ENCODE results near the gene FOSL1. TPM values are rescaled to one million over a fixed set of nuclear protein-coding genes. Genes with fewer than 3 reads are reported as not detected.

The FOSL1 gene
- total RNA-seq, 1 experiment from 2014 or later: 2.7 TPM

- Mint-ChIP-seq H3K27me3 (ENCODE audit: insufficient read depth, unreplicated experiment) (no peaks in the 10 kb centered on the region), H3K36me3 (ENCODE audit: insufficient read depth, unreplicated experiment) (peaks cover 40% of the 10 kb centered on the region), H3K4me1 (ENCODE audit: low read depth, unreplicated experiment) (peaks cover 6% of the 10 kb centered on the region), H3K9me3 (ENCODE audit: unreplicated experiment) (no peaks in the 10 kb centered on the region), H3K27ac (ENCODE audit: unreplicated experiment) (peak overlapping the region; percentile 9), H3K4me3 (ENCODE audit: unreplicated experiment) (no peak overlapping the region)
- Histone ChIP-seq H3K27me3 (replicated peaks; ENCODE audit: control insufficient read depth, insufficient read depth, low read length) (no peaks in the 10 kb centered on the region), H3K36me3 (ENCODE audit: control insufficient read depth, insufficient read depth, low read length) (no peaks in the 10 kb centered on the region), H3K4me1 (0 out of 2 replicates have a peak, but pooled peaks cover 3% of the 10 kb centered on the region), H3K9me3 (no peaks in the 10 kb centered on the region), H3K4me3 (ENCODE audit: low read depth, low read length) (no peak overlapping the region)
- POLR2A ChIA-PET: interaction anchor here (0.8 to 2.2 kb wide), 3 partner anchors 9 to 21 kb away, joined by 4 to 9 read pairs (median 5); no protein-coding TSS in a partner anchor
- BruUV-seq (replicated peaks): no TSS peak
- DNase-seq: no peak
- no peak for TF ChIP-seq CTCF (IDR thresholded peaks at IDR 0.05; ENCODE audit: insufficient read depth in 1 of 2, low read depth in 1 of 2, low read length in 1 of 2, severe bottlenecking in 1 of 2, unreplicated experiment in 1 of 2)
- intact Hi-C loops (cut with micrococcal nuclease; ENCODE audit: unreplicated experiment): no loop called here
- CTCF ChIA-PET: interaction anchor here (1.1 to 4.3 kb wide), 4 partner anchors 10 to 116 kb away, joined by 4 to 39 read pairs (median 24); partner anchors contain the start of genes FIBP and MUS81
These were observed 30.4 kb downstream of the FOSL1 start for GRCh38 chr11:65869643-65870306.

DNA sequence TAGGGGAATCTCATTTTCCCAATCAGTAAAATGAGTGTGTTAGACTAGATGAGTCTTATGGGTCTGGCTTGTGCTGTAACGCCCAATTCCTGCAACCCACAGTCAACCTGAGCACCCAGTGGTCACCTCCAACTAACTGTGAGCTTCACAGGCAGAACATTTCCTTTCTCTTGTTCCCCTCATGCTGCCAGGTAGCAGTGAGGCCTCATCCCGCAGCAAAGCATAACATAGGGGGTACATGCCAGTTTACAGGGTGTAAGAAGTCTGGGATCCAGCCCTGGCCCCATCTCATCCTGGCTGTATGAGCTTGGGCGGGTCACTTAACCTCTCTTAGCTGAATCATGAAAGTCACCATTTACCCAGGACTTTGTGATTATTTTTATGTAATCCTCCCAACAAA lies 31.3 kb downstream of the FOSL1 start:
- Histone ChIP-seq H3K4me3 (ENCODE audit: low read depth, low read length) (no peak overlapping the region), H3K4me1 (0 out of 2 replicates have a peak, but pooled peaks cover 3% of the 10 kb centered on the region), H3K9me3 (no peaks in the 10 kb centered on the region), H3K36me3 (ENCODE audit: control insufficient read depth, insufficient read depth, low read length) (no peaks in the 10 kb centered on the region), H3K27me3 (replicated peaks; ENCODE audit: control insufficient read depth, insufficient read depth, low read length) (no peaks in the 10 kb centered on the region)
- Mint-ChIP-seq H3K9me3 (ENCODE audit: unreplicated experiment) (no peaks in the 10 kb centered on the region), H3K36me3 (ENCODE audit: insufficient read depth, unreplicated experiment) (peaks cover 47% of the 10 kb centered on the region), H3K27ac (ENCODE audit: unreplicated experiment) (peak overlapping the region; percentile 9), H3K27me3 (ENCODE audit: insufficient read depth, unreplicated experiment) (no peaks in the 10 kb centered on the region), H3K4me1 (ENCODE audit: low read depth, unreplicated experiment) (peaks cover 6% of the 10 kb centered on the region), H3K4me3 (ENCODE audit: unreplicated experiment) (no peak overlapping the region)
- no peak for TF ChIP-seq CTCF (IDR thresholded peaks at IDR 0.05; ENCODE audit: insufficient read depth in 1 of 2, low read depth in 1 of 2, low read length in 1 of 2, severe bottlenecking in 1 of 2, unreplicated experiment in 1 of 2)
- no peak for DNase-seq
- intact Hi-C loops (cut with micrococcal nuclease; ENCODE audit: unreplicated experiment): no loop called here
- ChIA-PET CTCF (interaction anchor here (1.1 to 4.3 kb wide), 4 partner anchors 9 to 117 kb away, joined by 4 to 39 read pairs (median 24); partner anchors contain the start of genes FIBP and MUS81), POLR2A (interaction anchor here (0.8 to 2.2 kb wide), 3 partner anchors 8 to 22 kb away, joined by 4 to 9 read pairs (median 5); no protein-coding TSS in a partner anchor)
- no TSS peak for BruUV-seq (replicated peaks)

GRCh38 chr11:65868076-65868667 lies 32.0 kb downstream of the FOSL1 start:
- ChIA-PET CTCF (interaction anchor here (2.3 to 4.3 kb wide), 2 partner anchors 17 to 20 kb away, joined by 11 to 37 read pairs; partner anchors contain the start of gene FIBP), POLR2A (interaction anchor here (2.2 kb wide), 1 partner anchor 9 kb away, joined by 9 read pairs; no protein-coding TSS in a partner anchor)
- no peak for TF ChIP-seq CTCF (IDR thresholded peaks at IDR 0.05; ENCODE audit: insufficient read depth in 1 of 2, low read depth in 1 of 2, low read length in 1 of 2, severe bottlenecking in 1 of 2, unreplicated experiment in 1 of 2)
- Mint-ChIP-seq H3K4me3 (ENCODE audit: unreplicated experiment) (no peak overlapping the region), H3K4me1 (ENCODE audit: low read depth, unreplicated experiment) (peaks cover 4% of the 10 kb centered on the region), H3K36me3 (ENCODE audit: insufficient read depth, unreplicated experiment) (peaks cover 50% of the 10 kb centered on the region), H3K27me3 (ENCODE audit: insufficient read depth, unreplicated experiment) (no peaks in the 10 kb centered on the region), H3K9me3 (ENCODE audit: unreplicated experiment) (no peaks in the 10 kb centered on the region), H3K27ac (ENCODE audit: unreplicated experiment) (no peak overlapping the region)
- Histone ChIP-seq H3K9me3 (no peaks in the 10 kb centered on the region), H3K36me3 (ENCODE audit: control insufficient read depth, insufficient read depth, low read length) (no peaks in the 10 kb centered on the region), H3K4me3 (ENCODE audit: low read depth, low read length) (no peak overlapping the region), H3K27me3 (replicated peaks; ENCODE audit: control insufficient read depth, insufficient read depth, low read length) (no peaks in the 10 kb centered on the region), H3K4me1 (no peaks in the 10 kb centered on the region)
- intact Hi-C loops (cut with micrococcal nuclease; ENCODE audit: unreplicated experiment): no loop called here
- BruUV-seq (replicated peaks): no TSS peak
- no peak for DNase-seq

All from Caco-2 (cell line).